WTC11 (cell line): Measurements from ENCODE around the gene AQP1.

ENCODE experiments used
- CDX4 ChIP-seq: fragments of 250-450 bp; sonication (Bioruptor Pico); IDR thresholded peaks from 2 replicates; pipeline ENCODE4 v1.9.0; 2021; ENCODE audit warnings: moderate library complexity, mild to moderate bottlenecking, inconsistent platforms, borderline replicate concordance
- CTCF ChIP-seq: fragments of 200-600 bp; IDR thresholded peaks from 2 replicates; pipeline ENCODE4 v1.8.0; 2022; ENCODE audit warnings: antibody characterized with exemption
- E2F4 ChIP-seq: sonication (generic); formaldehyde crosslinking; IDR thresholded peaks from 2 replicates; pipeline ENCODE4 v1.8.1; 2022; ENCODE audit warnings: low read depth, mild to moderate bottlenecking, moderate library complexity, missing genetic modification reagents, borderline replicate concordance
- FOXP4 ChIP-seq: sonication (generic); formaldehyde crosslinking; IDR thresholded peaks from 2 replicates; pipeline ENCODE4 v1.8.0; 2022; ENCODE audit warnings: mild to moderate bottlenecking, missing genetic modification reagents
- GABPB1 ChIP-seq: sonication (generic); formaldehyde crosslinking; IDR thresholded peaks from 2 replicates; pipeline ENCODE4 v1.8.1; 2023; ENCODE audit warnings: mild to moderate bottlenecking, missing genetic modification reagents
- HMGA2 ChIP-seq: fragments of 250-450 bp; sonication (Bioruptor Pico); IDR thresholded peaks from 2 replicates; pipeline ENCODE4 v1.4.0; 2021; ENCODE audit warnings: mild to moderate bottlenecking, moderate library complexity
- MAX ChIP-seq: sonication (generic); formaldehyde crosslinking; IDR thresholded peaks from 2 replicates; pipeline ENCODE4 v1.8.0; 2022; ENCODE audit warnings: mild to moderate bottlenecking, missing genetic modification reagents
- NFYB ChIP-seq: sonication (generic); formaldehyde crosslinking; conservative IDR thresholded peaks from 2 replicates; pipeline ENCODE4 v1.8.0; 2022; ENCODE audit warnings: low read depth, missing genetic modification reagents
- NR2C2 ChIP-seq: sonication (generic); formaldehyde crosslinking; IDR thresholded peaks from 2 replicates; pipeline ENCODE4 v1.8.0; 2022; ENCODE audit warnings: mild to moderate bottlenecking, missing genetic modification reagents
- PRDM15 ChIP-seq: sonication (generic); formaldehyde crosslinking; IDR thresholded peaks from 2 replicates; pipeline ENCODE4 v1.8.0; 2022; ENCODE audit warnings: missing genetic modification reagents
- RELA ChIP-seq: sonication (generic); formaldehyde crosslinking; IDR thresholded peaks from 2 replicates; pipeline ENCODE4 v1.8.1; 2022; ENCODE audit warnings: missing genetic modification reagents, mild to moderate bottlenecking, borderline replicate concordance
- USF2 ChIP-seq: sonication (generic); formaldehyde crosslinking; IDR thresholded peaks from 2 replicates; pipeline ENCODE4 v1.8.1; 2023; ENCODE audit warnings: mild to moderate bottlenecking, missing genetic modification reagents, moderate library complexity

GRCh38 chr7:30968294-30968693, 56.6 kb downstream of the AQP1 start:
- TF ChIP-seq NR2C2 (CRISPR knock-in tag) (no peak), CTCF (no peak), E2F4 (CRISPR knock-in tag) (no peak), USF2 (CRISPR knock-in tag) (no peak), FOXP4 (CRISPR knock-in tag) (no peak), NFYB (CRISPR knock-in tag) (no peak), MAX (no peak), GABPB1 (CRISPR knock-in tag) (no peak), HMGA2 (CRISPR knock-in tag) (no peak), CDX4 (CRISPR knock-in tag) (no peak), PRDM15 (CRISPR knock-in tag) (no peak), RELA (no peak)
